Osteoblast (primary cell): ENCODE results near the gene TTPAL. TPM values are rescaled to one million over a fixed set of nuclear protein-coding genes. Genes with fewer than 3 reads are reported as not detected.

Experiments
- DNase-seq: peaks from one replicate; pipeline ENCODE4 v3.0.0; 2011; ENCODE audit warnings: low spot score, mixed read lengths; ENCODE audit not compliant: insufficient read length; ENCODE audit errors: missing footprints
- H2AFZ ChIP-seq: 2 replicates; pipeline ENCODE4 v1.6.0; 2011; ENCODE audit warnings: mild to moderate bottlenecking, low read length
- H3K27ac ChIP-seq: 2 replicates; pipeline ENCODE4 v1.5.1; 2011; ENCODE audit warnings: mild to moderate bottlenecking, low read depth, low read length, moderate library complexity
- H3K27me3 ChIP-seq: 2 replicates; pipeline ENCODE4 v1.6.0; 2012; ENCODE audit warnings: mild to moderate bottlenecking, control low read depth, inconsistent platforms, low read length, moderate library complexity; ENCODE audit not compliant: insufficient read depth
- H3K36me3 ChIP-seq: 2 replicates; pipeline ENCODE4 v1.5.1; 2011; ENCODE audit warnings: mild to moderate bottlenecking, low read length, control low read depth, moderate library complexity; ENCODE audit not compliant: insufficient read depth
- H3K4me1 ChIP-seq: 2 replicates; pipeline ENCODE4 v1.5.1; 2011; ENCODE audit warnings: mild to moderate bottlenecking, low read length, control low read depth, moderate library complexity; ENCODE audit not compliant: insufficient read depth
- H3K4me2 ChIP-seq: 2 replicates; pipeline ENCODE4 v1.6.0; 2011; ENCODE audit warnings: mild to moderate bottlenecking, low read length; ENCODE audit not compliant: insufficient read depth
- H3K4me3 ChIP-seq: fragments of 200-600 bp; sonication (generic); 3 replicates; pipeline ENCODE4 v1.5.1; 2012; ENCODE audit warnings: mild to moderate bottlenecking, low read length, inconsistent platforms; ENCODE audit not compliant: insufficient read depth
- H3K79me2 ChIP-seq: 2 replicates; pipeline ENCODE4 v1.6.0; 2012; ENCODE audit warnings: mild to moderate bottlenecking, low read length, control low read depth, inconsistent platforms; ENCODE audit not compliant: insufficient read depth
- H3K9me3 ChIP-seq: 2 replicates; pipeline ENCODE4 v1.5.1; 2011; ENCODE audit warnings: low read depth, low read length, control low read depth
- H4K20me1 ChIP-seq: 2 replicates; pipeline ENCODE4 v1.6.0; 2012; ENCODE audit warnings: mild to moderate bottlenecking, low read length, control low read depth; ENCODE audit not compliant: insufficient read depth
- CTCF ChIP-seq: IDR thresholded peaks from 2 replicates; pipeline ENCODE4 v1.5.1; 2011; ENCODE audit warnings: mild to moderate bottlenecking, low read depth, low read length, moderate library complexity; ENCODE audit errors: extremely low read depth
- total RNA-seq: library from RNA; depleted of rRNA; stranded (reverse); fragments of >200 nt; gene quantifications from 2 replicates; pipeline ENCODE4 v1.2.3, GENCODE V29; 2012

TTPAL gene
- total RNA-seq, 1 donor: 12.7 TPM

GRCh38 chr20:44475372-44475693, 341 bp upstream of the TTPAL start:
- TF ChIP-seq CTCF: no peak
- H3K79me2 ChIP-seq: peaks cover 29% of the 10 kb centered on the region
- H3K27ac ChIP-seq: peak overlapping the region; percentile 92
- peak overlapping the region; percentile 93 for H3K4me3 ChIP-seq
- peak overlapping the region; percentile 97 for H3K4me2 ChIP-seq
- H3K9me3 ChIP-seq: no peaks in the 10 kb centered on the region
- H3K27me3 ChIP-seq: no peaks in the 10 kb centered on the region
- DNase-seq: no peak
- peaks cover 19% of the 10 kb centered on the region for H3K4me1 ChIP-seq
- H4K20me1 ChIP-seq: no peaks in the 10 kb centered on the region
- H3K36me3 ChIP-seq: peaks cover 3% of the 10 kb centered on the region
- peak overlapping the region; percentile 92 for H2AFZ ChIP-seq

- Histone ChIP-seq H3K27me3 (no peaks in the 10 kb centered on the region), H3K9me3 (no peaks in the 10 kb centered on the region), H3K4me1 (peaks cover 19% of the 10 kb centered on the region), H3K79me2 (peaks cover 29% of the 10 kb centered on the region), H3K36me3 (peaks cover 16% of the 10 kb centered on the region), H2AFZ (no peak overlapping the region), H4K20me1 (no peaks in the 10 kb centered on the region), H3K27ac (no peak overlapping the region), H3K4me3 (no peak overlapping the region), H3K4me2 (peak overlapping the region; percentile 97)
- TF ChIP-seq CTCF: no peak
- no peak for DNase-seq
Observed at GRCh38 chr20:44477151-44477550, 1.5 kb downstream of the TTPAL start.

- peaks cover 19% of the 10 kb centered on the region for H3K4me1 ChIP-seq
- no peak overlapping the region for H2AFZ ChIP-seq
- no peak overlapping the region for H3K4me3 ChIP-seq
- no peak for TF ChIP-seq CTCF
- H3K9me3 ChIP-seq: no peaks in the 10 kb centered on the region
- H3K36me3 ChIP-seq: peaks cover 23% of the 10 kb centered on the region
- no peak overlapping the region for H3K27ac ChIP-seq
- no peak overlapping the region for H3K4me2 ChIP-seq
- H4K20me1 ChIP-seq: no peaks in the 10 kb centered on the region
- H3K79me2 ChIP-seq: peaks cover 29% of the 10 kb centered on the region
- no peak for DNase-seq
- no peaks in the 10 kb centered on the region for H3K27me3 ChIP-seq
Observed at GRCh38 chr20:44478206-44478605, 2.5 kb downstream of the TTPAL start.

GRCh38 chr20:44479643-44480042, 4.0 kb downstream of the TTPAL start:
- H2AFZ ChIP-seq: no peak overlapping the region
- H3K36me3 ChIP-seq: peaks cover 29% of the 10 kb centered on the region
- peaks cover 19% of the 10 kb centered on the region for H3K4me1 ChIP-seq
- TF ChIP-seq CTCF: no peak
- peaks cover 29% of the 10 kb centered on the region for H3K79me2 ChIP-seq
- no peaks in the 10 kb centered on the region for H3K27me3 ChIP-seq
- H3K9me3 ChIP-seq: no peaks in the 10 kb centered on the region
- no peak overlapping the region for H3K4me2 ChIP-seq
- no peak for DNase-seq
- no peaks in the 10 kb centered on the region for H4K20me1 ChIP-seq
- no peak overlapping the region for H3K27ac ChIP-seq
- no peak overlapping the region for H3K4me3 ChIP-seq
